GM18519 (cell line): ENCODE results near the gene CEMIP.

Source experiments
- ATAC-seq: cut with Tn5 transposase; IDR thresholded peaks from one replicate; pipeline ENCODE4 v1.9.1; 2021; ENCODE audit warnings: mild to moderate bottlenecking, moderate library complexity; ENCODE audit not compliant: unreplicated experiment, low FRiP score

CEMIP gene, protein sequence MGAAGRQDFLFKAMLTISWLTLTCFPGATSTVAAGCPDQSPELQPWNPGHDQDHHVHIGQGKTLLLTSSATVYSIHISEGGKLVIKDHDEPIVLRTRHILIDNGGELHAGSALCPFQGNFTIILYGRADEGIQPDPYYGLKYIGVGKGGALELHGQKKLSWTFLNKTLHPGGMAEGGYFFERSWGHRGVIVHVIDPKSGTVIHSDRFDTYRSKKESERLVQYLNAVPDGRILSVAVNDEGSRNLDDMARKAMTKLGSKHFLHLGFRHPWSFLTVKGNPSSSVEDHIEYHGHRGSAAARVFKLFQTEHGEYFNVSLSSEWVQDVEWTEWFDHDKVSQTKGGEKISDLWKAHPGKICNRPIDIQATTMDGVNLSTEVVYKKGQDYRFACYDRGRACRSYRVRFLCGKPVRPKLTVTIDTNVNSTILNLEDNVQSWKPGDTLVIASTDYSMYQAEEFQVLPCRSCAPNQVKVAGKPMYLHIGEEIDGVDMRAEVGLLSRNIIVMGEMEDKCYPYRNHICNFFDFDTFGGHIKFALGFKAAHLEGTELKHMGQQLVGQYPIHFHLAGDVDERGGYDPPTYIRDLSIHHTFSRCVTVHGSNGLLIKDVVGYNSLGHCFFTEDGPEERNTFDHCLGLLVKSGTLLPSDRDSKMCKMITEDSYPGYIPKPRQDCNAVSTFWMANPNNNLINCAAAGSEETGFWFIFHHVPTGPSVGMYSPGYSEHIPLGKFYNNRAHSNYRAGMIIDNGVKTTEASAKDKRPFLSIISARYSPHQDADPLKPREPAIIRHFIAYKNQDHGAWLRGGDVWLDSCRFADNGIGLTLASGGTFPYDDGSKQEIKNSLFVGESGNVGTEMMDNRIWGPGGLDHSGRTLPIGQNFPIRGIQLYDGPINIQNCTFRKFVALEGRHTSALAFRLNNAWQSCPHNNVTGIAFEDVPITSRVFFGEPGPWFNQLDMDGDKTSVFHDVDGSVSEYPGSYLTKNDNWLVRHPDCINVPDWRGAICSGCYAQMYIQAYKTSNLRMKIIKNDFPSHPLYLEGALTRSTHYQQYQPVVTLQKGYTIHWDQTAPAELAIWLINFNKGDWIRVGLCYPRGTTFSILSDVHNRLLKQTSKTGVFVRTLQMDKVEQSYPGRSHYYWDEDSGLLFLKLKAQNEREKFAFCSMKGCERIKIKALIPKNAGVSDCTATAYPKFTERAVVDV (N-terminal part only)

DNA sequence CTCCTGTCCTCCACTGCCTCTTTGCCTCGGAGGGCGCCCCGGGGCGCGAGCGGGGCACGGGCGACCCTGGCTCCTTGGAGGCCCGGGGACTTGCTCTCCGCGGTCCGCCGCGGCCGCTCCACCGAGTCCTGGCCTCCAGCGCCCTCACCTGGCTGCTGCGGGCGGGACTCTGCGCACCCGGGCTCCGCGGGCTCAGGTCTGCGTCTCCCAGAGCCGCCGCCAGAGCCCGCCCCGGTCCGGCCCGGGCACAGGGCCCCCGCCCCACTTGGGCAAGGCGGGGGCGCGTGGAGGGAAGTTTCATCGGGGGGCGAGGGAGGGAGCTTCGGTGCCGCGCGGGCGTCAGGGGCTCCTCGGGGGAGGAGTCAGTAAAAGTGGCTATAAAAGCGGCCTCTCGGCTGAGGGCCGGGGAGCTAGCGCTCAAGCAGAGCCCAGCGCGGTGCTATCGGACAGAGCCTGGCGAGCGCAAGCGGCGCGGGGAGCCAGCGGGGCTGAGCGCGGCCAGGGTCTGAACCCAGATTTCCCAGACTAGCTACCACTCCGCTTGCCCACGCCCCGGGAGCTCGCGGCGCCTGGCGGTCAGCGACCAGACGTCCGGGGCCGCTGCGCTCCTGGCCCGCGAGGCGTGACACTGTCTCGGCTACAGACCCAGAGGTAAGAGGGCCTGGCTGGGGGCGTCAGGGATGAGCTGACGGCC is at the start of gene CEMIP:
Gene CEMIP (plus strand): TSS at position 407 of the 694 bp plus-strand sequence. CDS start 94,510 bp downstream, outside the sequence.
- ATAC-seq: no peak

DNA sequence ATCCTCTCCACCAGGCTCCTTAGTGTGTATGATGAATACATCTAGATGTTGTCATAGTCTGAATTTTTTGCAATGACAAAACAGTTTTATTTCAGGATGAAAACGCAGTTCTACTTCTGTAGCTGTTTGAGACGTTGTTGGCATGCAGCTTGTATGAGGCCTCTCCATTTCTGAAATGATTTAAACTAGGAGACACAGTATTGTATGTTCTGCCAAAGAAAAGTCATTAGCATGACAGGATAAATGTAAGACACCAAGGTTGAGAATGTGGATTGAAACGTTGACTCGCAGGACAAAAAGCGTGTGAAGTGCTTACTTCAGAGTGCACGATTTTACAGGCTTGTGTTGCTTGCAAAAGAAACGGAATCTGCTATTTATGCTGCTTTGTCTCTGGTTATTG is 48.8 kb upstream of the CEMIP start:
- ATAC-seq: no peak

DNA sequence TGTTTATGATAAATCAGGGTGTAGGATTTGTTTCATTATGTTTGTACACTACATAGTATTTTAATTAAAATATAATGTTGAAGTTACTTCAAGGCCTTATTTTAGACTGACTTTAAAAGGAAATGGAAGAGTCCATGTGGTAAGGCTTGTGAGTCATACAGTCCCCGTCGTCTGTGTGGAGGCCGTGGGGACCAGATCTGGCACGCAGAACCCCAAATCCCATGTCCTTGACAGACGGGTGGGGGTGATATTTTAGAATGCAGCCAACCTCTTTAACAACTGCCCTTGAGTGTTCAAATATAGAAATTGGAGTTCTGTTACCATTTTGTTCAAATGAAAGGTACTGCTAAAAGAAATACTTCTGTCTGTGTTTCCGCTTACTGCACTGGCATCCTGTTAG is 48.2 kb upstream of the CEMIP start:
- ATAC-seq: no peak

DNA sequence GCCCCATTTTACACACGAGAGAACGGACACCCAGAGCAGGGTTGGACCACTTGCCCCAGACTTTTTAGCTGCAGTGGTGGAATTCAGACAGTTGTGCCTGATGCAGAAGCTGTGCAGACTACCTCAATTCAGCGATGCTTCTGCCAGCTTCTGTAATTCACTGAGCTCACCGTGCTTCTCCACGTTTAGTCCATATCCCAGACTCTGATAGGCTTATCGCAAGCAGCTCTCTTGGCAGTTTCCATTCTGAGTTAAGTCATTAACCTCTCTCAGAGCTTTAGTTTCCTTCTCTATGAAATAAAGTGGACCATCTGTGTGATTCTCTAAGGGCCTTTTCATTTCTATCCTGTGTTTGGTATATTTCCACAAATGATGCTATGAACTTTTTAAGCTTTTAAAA is 47.0 kb upstream of the CEMIP start:
- no peak for ATAC-seq

DNA sequence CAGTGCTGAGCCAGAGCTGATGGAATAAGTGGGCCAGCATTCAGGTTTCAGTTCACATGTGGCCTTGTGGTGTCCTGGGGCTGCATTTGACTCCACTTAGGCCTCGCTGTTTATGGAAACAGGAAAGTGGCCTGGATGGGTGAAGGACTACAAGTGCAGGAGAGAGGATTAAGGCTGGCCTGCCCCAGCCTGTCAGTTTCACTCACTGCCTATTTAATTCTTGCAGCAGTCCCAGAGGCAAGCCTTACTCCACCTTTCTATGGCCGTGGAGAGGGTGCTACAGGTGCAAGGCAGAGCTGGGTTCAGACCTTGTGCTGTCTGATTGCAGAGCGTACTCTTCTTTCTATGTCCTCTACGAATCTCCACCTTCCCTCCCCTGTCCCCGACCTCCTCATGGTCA is 46.4 kb upstream of the CEMIP start:
- no peak for ATAC-seq

DNA sequence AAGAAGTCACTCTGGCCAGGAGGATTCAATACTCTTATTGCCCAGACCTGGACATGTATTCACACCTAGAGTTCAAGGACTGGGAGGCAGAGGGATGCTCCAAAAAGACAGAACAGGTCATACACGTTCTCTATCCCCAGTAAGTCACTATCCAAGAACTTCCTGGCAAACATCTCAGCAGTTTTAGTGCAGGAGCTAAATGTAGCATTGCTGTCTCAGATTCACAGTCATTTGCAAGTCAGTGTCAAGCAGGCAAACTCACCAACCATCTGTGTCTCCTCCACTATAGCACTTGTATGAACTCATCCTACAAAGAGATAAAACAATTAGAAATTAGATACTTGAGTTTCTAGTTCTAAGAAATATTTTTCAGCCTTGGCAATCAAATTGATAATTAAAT is 45.7 kb upstream of the CEMIP start:
- no peak for ATAC-seq

DNA sequence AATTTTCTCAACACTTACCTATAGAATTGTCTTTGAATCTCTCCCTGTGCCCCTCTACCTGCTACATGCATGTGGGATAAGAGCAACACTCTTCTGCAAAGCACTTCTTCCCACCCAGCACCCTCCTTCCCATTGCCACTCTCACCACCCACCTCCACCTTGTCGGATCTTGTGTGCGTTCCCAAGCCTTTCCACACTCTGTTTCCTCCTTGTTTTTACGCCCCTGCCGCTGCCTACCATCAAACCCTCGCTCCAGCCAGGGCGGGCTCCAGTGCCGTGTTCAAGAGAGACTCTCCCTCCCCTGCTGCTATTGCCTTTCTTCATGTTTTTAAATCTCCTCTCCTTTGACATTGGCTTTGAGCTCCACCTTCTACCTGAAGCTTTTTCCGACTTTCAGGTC is 43.8 kb upstream of the CEMIP start:
- no peak for ATAC-seq

DNA sequence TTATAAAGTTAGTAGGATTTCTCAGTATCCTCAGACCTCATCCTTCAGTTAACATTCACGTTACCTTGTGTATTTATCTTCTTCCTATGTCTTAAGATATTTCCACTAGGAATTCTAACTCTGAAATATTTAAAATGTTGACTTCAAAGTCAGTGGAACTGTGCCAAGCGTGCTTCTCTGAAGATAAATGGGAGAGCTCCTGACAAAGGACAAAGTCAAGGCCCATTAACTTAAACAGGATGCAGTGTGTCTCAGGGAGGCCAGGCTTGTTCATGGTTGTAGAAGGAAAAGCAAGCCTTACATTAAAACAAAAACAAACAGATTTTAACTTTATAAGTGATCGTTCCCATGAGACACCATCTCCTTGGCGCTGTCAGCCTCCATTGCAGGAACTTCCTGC is 42.6 kb upstream of the CEMIP start:
- no peak for ATAC-seq

DNA sequence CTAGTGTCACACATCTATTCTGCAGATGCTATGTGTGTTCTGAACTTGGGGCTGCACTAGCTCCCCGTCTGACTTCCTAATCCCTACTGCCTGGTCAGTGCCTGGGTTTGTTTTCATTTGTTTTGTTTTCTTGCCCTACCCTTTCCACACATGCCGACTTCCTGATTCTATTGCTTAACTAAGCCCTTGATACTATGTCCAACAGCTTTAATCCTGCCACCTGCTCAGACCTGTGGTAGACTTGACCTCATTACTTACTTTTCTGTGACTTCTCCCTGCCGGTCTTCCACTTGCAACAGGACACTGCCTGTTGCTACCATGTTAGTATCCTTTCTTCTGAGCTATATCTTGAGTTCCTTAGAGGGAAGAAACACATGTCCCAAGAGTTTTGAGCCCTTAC is 39.3 kb upstream of the CEMIP start:
- ATAC-seq: no peak

DNA sequence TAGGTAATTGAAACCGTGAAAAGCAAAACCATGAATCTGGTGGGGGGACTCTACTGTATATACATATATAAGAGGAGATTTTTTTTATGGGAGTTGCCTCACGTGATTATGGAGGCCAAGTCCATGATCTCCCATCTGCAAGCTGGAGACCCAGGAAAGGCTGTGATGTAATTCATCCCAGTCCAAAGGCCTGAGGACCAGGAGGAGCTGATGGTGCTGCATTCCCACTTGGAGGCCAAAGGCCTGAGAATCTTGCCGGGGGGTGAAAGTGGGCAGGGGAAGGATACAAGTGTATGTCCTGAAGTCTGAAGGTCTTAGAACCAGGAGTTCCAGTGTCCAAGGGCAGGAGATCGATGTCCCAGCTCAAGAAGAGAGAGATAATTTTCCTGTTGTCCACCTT is 37.1 kb upstream of the CEMIP start:
- no peak for ATAC-seq

DNA sequence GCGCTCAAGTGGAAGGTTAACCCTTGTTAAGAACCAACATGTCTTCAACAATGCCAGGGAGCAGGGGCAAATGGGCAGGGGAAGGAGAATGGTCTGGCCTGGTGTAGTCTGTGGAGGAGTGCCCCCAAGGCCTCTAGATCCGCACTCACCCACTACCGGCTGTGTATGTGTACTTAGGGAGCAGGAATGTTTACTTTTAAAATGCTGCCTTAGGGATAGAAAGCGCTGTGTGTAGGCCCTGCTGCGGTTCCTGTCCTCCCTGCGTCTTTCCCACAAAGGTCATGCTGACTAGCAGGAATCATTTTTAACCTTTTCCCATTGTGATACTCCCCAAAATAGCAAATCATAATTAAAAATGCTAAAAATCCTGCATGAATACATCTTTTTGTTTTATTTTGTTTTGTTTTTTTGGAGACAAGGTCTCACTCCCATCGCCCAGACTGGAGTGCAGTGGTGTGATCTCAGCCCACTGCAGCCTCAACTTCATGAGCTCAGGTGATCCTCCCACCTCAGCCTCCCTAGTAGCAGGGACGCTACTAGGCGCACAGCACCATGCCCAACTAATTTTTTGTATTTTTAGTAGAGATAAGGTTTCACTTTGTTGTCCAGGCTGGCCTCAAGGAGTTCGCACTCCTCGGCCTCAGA is 35.9 kb upstream of the CEMIP start:
- ATAC-seq: no peak

DNA sequence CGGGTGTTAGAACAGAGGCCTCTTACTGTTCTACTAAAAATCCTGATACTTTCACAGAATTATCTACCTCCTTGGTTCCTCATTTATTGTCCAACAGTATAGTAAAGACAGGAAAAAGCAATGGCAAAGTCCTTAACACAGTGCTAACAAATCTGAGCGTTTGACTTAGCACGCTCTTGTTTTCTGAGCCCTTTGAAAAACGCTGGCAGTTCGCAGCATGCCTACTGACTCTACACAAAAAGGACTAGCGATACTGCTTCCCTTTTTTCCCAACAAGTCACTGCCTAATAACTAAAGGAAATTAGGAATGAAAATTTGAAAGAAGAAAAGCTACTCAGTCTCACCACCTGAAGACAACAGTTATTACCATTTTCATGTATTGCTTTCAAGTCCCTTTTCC is 34.8 kb upstream of the CEMIP start:
- no peak for ATAC-seq

DNA sequence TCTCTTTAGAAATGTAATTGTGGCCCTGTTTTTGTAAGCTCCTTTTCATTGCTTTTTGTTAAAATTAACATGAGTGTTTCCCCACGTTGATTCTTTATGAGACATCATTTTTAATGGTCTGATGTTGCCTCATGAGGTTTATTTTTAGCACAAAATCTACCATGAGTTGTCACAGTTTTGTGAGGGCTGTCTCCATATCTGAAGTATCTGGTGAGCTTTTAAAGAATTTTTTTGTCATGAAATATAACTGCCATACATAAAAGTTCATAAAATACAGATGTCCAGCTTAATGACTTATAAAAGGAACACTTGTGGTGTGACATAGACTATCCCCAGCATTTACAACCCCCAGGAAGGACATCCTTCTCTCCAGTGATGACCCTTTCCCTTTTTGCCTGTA is 34.3 kb upstream of the CEMIP start:
- no peak for ATAC-seq

DNA sequence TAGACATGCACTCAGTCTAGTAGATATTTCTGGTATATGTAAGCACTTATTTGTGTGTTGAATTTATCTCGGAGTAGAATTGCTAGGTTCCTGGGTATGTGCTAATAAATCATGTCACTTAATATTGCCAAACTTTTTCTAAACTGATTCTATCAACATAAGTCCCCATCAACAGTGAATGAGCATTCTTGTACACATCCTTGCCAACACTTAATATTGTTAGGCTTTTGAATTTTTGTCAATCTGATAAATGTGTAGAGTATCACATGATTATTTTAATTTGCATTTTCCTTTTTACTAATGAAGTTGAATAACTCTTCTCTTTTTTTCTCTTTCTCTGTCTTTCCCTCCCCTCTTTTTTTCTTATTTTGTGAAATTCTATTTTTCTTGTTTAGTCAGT is 33.3 kb upstream of the CEMIP start:
- ATAC-seq: no peak

DNA sequence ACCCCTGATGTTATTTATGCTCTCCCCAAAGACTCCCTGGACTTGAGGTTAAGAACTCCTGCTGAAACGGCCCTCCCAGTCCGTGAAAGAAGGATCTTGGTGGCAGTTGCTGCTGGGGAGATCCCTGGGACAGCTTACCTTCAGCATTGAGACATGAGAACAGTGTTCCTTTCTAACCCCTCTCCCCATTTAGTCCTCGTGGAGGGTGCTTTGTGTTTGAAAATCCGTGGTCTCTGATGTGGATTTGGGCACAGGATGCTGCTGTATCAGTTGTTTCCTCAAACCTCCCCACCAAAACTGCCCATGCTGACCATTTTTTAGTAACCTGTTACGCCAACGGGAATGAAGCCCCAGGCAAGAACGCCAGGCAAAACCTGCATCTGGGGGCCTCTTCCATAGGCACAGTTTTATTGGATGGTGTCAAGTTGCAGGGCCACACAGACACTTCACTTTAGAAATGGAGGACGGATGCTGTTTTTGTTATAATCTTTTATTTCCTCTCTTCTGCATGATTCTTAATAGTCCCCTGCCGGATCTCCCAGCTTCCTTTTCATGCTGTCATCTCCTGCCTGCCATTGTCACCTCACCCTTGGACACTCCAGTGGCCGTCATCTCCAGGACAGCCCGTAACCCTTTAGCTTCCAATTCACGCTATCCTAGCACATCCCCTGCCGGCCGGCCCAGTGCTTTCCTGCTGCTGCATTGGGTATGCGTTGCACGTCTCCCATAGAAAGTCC is 31.7 kb upstream of the CEMIP start:
- ATAC-seq: no peak

DNA sequence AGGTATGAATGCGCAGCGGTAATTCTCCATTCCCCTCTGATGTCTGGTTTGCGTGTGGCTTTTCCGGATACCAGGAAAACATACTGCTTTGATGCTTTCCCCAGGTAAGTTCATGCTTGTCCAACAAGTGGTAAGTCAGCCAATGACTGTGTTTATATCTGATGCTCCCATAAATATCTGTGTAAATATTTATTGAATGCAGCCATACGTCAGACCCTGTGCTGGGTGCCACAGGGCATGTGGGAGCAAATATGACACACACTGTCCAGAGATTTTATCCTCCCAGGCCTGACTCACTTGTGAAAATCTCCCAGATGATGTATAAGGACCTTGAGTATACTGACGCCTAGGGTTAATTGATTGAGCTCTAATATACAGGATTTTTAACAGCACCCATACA is 29.6 kb upstream of the CEMIP start:
- no peak for ATAC-seq

DNA sequence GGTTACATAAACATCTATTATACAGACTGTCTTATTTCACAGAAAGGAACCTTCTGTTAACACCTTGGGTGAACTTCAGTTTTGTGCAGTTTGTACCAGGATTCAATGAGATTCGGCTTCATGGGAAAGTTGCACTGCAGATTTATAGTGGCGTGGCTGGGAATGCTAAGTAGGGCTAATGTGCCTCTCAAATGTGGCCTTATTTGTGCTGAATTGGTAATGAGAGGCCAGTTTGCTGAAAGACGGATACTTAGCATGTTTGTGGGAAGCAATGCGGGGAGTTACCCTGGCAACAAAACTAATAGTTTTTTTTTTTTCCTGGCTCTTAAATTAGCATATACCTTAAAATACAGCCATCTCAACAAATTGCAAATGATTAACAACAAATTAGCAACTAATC is 28.6 kb upstream of the CEMIP start:
- no peak for ATAC-seq

DNA sequence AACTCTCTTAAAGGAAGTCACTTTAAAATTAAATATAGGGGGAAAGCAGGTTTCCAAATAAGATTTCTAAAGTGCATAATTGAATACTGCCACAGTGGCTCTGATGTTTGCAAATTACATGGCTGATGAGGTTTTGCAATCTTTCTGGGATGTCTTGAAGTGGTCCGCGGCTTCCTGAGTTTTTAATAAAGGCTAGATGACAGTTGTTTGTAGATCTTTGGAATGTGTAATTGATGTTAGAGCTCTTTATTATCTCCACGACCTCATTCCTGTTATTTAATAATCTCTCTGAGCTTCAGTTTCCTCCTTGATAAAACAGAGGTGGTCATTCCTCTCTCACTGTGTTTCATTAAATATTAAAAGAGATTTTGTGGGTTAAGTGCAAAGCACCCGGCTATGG is 27.0 kb upstream of the CEMIP start:
- no peak for ATAC-seq

DNA sequence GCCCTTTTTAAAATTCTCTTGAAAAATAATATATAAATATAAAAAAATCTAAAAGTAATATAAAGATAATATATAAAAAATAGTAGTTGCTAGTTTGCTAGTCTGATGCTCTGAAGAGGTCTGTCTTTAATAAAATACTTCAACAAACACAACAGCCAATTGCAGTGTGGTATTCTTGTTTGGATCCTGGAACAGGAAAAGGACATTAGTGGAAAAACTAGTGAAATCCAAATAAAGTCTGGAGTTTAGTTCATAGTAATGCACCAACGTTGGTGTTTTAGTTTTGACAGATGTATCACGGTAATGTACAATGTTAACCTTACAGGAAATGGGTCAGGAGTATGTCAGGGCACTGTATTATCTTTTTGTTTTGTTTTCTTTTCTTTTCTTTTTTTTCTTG is 26.0 kb upstream of the CEMIP start:
- no peak for ATAC-seq
